GM18868 (cell line): ENCODE results near the gene ACKR3.
A peak's percentile ranks its signal among the peaks of the same experiment; 100 is the strongest.

Source experiments
- ATAC-seq: cut with Tn5 transposase; IDR thresholded peaks from one replicate; pipeline ENCODE4 v1.9.1; 2021; ENCODE audit warnings: mild to moderate bottlenecking, moderate library complexity; ENCODE audit not compliant: unreplicated experiment

ACKR3 gene

GRCh38 chr2:236581546-236581945, 11.9 kb downstream of the ACKR3 start:
- no peak for ATAC-seq

GRCh38 chr2:236582968-236583367, 13.3 kb downstream of the ACKR3 start:
- ATAC-seq = peak; percentile 51

GRCh38 chr2:236583621-236584203, 14.1 kb downstream of the ACKR3 start:
- ATAC-seq = no peak

- ATAC-seq = no peak
These were observed 15.1 kb downstream of the ACKR3 start for GRCh38 chr2:236584521-236585384.

- no peak for ATAC-seq
These were observed 16.3 kb downstream of the ACKR3 start for GRCh38 chr2:236585966-236586365.

GRCh38 chr2:236587861-236588815, 18.5 kb downstream of the ACKR3 start:
- ATAC-seq = no peak

GRCh38 chr2:236588932-236589592, 19.4 kb downstream of the ACKR3 start:
- ATAC-seq = no peak

GRCh38 chr2:236590846-236591245, 21.2 kb downstream of the ACKR3 start:
- ATAC-seq = no peak

- ATAC-seq = no peak
These were observed 23.2 kb downstream of the ACKR3 start for GRCh38 chr2:236592821-236593220.

- ATAC-seq = no peak
These were observed 23.9 kb downstream of the ACKR3 start for GRCh38 chr2:236593531-236593930.

GRCh38 chr2:236593956-236594355, 24.3 kb downstream of the ACKR3 start:
- no peak for ATAC-seq

- no peak for ATAC-seq
These were observed 28.0 kb downstream of the ACKR3 start for GRCh38 chr2:236597629-236598028.

GRCh38 chr2:236599059-236599458, 29.4 kb downstream of the ACKR3 start:
- no peak for ATAC-seq

- ATAC-seq = no peak
These were observed 30.5 kb downstream of the ACKR3 start for GRCh38 chr2:236600158-236600557.

- no peak for ATAC-seq
These were observed 31.3 kb downstream of the ACKR3 start for GRCh38 chr2:236600892-236601291.

GRCh38 chr2:236601316-236602202, 31.9 kb downstream of the ACKR3 start:
- ATAC-seq = peak; percentile 65

GRCh38 chr2:236602678-236603077, 33.1 kb downstream of the ACKR3 start:
- ATAC-seq = no peak

- ATAC-seq = no peak
These were observed 33.9 kb downstream of the ACKR3 start for GRCh38 chr2:236603361-236604015.
